Stimulated activated CD8-positive, alpha-beta memory T cell treated with anti-CD3 and anti-CD28 coated beads, Interleukin-4, amount 100 ng/mL, for 4 hours (primary cell): Measurements from ENCODE around the gene TUBGCP3.
"Not testable (repeated sequence)": the region's sequence is repeated elsewhere in the genome, so short reads cannot be mapped to it uniquely, and the experiment has no call there.

Experiments
- DNase-seq, 2 donors: peaks; one replicate each; pipeline ENCODE4 v3.0.0-alpha.2; 2020; ENCODE audit warnings: low read depth in 2 of 2, low spot score in 1 of 2

The TUBGCP3 gene

GRCh38 chr13:112580211-112580610, 7.7 kb downstream of the TUBGCP3 start:
- no peak for DNase-seq

- no peak for DNase-seq
Measured at GRCh38 chr13:112579310-112579843, 8.6 kb downstream of the TUBGCP3 start.

GRCh38 chr13:112576768-112577167, 11.2 kb downstream of the TUBGCP3 start:
- no peak for DNase-seq

GRCh38 chr13:112576191-112576590, 11.8 kb downstream of the TUBGCP3 start:
- no peak for DNase-seq

- DNase-seq: no peak
Measured at GRCh38 chr13:112575675-112576074, 12.3 kb downstream of the TUBGCP3 start.

- DNase-seq: no peak
Measured at GRCh38 chr13:112574834-112575613, 12.9 kb downstream of the TUBGCP3 start.

GRCh38 chr13:112574416-112574815, 13.5 kb downstream of the TUBGCP3 start:
- no peak for DNase-seq

- no peak for DNase-seq
Measured at GRCh38 chr13:112573710-112574109, 14.2 kb downstream of the TUBGCP3 start.

- no peak for DNase-seq
Measured at GRCh38 chr13:112572366-112572765, 15.6 kb downstream of the TUBGCP3 start.

- DNase-seq: no peak
Measured at GRCh38 chr13:112569821-112570220, 18.1 kb downstream of the TUBGCP3 start.

- no peak for DNase-seq
Measured at GRCh38 chr13:112567161-112567862, 20.6 kb downstream of the TUBGCP3 start.

GRCh38 chr13:112562786-112563383, 25.1 kb downstream of the TUBGCP3 start:
- no peak for DNase-seq

GRCh38 chr13:112562254-112562653, 25.7 kb downstream of the TUBGCP3 start:
- DNase-seq: no peak

- DNase-seq: no peak
Measured at GRCh38 chr13:112561478-112561877, 26.5 kb downstream of the TUBGCP3 start.

- no peak for DNase-seq
Measured at GRCh38 chr13:112558696-112559418, 29.1 kb downstream of the TUBGCP3 start.

GRCh38 chr13:112556600-112556999, 31.4 kb downstream of the TUBGCP3 start:
- DNase-seq: no peak

GRCh38 chr13:112554214-112554850, 33.6 kb downstream of the TUBGCP3 start:
- DNase-seq: no peak

- DNase-seq: not testable (repeated sequence)
Measured at GRCh38 chr13:112548975-112549374, 39.0 kb downstream of the TUBGCP3 start.

GRCh38 chr13:112545856-112546255, 42.1 kb downstream of the TUBGCP3 start:
- no peak for DNase-seq

GRCh38 chr13:112532837-112533745, 54.9 kb downstream of the TUBGCP3 start:
- DNase-seq: no peak
